Measurements from ENCODE around the gene B3GNT7. TPM values are rescaled to one million over a fixed set of nuclear protein-coding genes. Genes with fewer than 3 reads are reported as not detected.

Gene B3GNT7
- total RNA-seq, 1 experiment from 2014 or later = 83.3 TPM

DNA sequence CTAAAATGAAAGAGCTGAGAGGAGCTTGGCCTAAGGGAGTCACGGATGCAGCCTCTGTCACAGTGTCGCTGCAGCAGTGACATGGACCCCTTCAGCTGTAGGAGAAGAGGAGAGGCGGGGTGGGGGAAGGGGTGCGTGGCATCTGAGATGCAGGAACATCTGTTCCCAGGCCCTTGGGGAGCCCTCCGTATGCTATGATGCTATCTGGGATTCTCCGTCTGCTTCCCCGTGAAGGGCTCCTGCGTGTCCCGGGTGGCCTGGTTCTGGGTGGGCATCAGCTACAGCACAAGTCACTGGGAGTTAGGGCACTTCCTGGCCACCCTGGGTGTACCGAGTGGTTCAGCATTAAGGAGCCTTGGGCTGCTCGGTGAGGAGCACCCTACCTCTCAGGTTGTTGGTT lies 35.6 kb upstream of the B3GNT7 start:
- ATAC-seq (no peak; the same call in 1 of the 2 replicates), DNase-seq (ENCODE audit: low read depth, low spot score) (no peak)
- intact Hi-C loops (cut with micrococcal nuclease; ENCODE audit: unreplicated experiment) = loop anchor here (5.0 kb wide), 1 partner anchor 37 kb away; the partner anchor contains the start of gene B3GNT7
- in situ Hi-C loops (cut with HindIII; ENCODE audit: low pct_unique_long_range_greater_than_20kb, low sequenced_read_pairs) = no loop called here
- H3K4me1 ChIP-seq (ENCODE audit: control insufficient read depth, insufficient read depth, low read length) = peaks cover 58% of the 10 kb centered on the region
- H3K27me3 ChIP-seq (ENCODE audit: control insufficient read depth, insufficient read depth, low read length) = no peaks in the 10 kb centered on the region
- no peak overlapping the region for H3K4me3 ChIP-seq (ENCODE audit: low read depth in 2 of 2, low read length in 2 of 2)
- no peaks in the 10 kb centered on the region for H3K9me3 ChIP-seq (ENCODE audit: control insufficient read depth, insufficient read depth, low read depth, low read length)
- H3K36me3 ChIP-seq (ENCODE audit: control insufficient read depth, insufficient read depth, low read length) = no peaks in the 10 kb centered on the region
- CTCF ChIA-PET = interaction anchor here (0.6 to 1.6 kb wide), 2 partner anchors 34 to 53 kb away, joined by 4 read pairs; no protein-coding TSS in a partner anchor
- TF ChIP-seq, protein P1, sequence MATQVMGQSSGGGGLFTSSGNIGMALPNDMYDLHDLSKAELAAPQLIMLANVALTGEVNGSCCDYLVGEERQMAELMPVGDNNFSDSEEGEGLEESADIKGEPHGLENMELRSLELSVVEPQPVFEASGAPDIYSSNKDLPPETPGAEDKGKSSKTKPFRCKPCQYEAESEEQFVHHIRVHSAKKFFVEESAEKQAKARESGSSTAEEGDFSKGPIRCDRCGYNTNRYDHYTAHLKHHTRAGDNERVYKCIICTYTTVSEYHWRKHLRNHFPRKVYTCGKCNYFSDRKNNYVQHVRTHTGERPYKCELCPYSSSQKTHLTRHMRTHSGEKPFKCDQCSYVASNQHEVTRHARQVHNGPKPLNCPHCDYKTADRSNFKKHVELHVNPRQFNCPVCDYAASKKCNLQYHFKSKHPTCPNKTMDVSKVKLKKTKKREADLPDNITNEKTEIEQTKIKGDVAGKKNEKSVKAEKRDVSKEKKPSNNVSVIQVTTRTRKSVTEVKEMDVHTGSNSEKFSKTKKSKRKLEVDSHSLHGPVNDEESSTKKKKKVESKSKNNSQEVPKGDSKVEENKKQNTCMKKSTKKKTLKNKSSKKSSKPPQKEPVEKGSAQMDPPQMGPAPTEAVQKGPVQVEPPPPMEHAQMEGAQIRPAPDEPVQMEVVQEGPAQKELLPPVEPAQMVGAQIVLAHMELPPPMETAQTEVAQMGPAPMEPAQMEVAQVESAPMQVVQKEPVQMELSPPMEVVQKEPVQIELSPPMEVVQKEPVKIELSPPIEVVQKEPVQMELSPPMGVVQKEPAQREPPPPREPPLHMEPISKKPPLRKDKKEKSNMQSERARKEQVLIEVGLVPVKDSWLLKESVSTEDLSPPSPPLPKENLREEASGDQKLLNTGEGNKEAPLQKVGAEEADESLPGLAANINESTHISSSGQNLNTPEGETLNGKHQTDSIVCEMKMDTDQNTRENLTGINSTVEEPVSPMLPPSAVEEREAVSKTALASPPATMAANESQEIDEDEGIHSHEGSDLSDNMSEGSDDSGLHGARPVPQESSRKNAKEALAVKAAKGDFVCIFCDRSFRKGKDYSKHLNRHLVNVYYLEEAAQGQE (IDR thresholded peaks at IDR 0.05; ENCODE audit: insufficient read depth in 1 of 2, low read depth in 2 of 2, low read length in 1 of 2) = no peak
- TF ChIP-seq, protein P2, sequence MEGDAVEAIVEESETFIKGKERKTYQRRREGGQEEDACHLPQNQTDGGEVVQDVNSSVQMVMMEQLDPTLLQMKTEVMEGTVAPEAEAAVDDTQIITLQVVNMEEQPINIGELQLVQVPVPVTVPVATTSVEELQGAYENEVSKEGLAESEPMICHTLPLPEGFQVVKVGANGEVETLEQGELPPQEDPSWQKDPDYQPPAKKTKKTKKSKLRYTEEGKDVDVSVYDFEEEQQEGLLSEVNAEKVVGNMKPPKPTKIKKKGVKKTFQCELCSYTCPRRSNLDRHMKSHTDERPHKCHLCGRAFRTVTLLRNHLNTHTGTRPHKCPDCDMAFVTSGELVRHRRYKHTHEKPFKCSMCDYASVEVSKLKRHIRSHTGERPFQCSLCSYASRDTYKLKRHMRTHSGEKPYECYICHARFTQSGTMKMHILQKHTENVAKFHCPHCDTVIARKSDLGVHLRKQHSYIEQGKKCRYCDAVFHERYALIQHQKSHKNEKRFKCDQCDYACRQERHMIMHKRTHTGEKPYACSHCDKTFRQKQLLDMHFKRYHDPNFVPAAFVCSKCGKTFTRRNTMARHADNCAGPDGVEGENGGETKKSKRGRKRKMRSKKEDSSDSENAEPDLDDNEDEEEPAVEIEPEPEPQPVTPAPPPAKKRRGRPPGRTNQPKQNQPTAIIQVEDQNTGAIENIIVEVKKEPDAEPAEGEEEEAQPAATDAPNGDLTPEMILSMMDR (IDR thresholded peaks at IDR 0.05) = no peak
- TF ChIP-seq POLR2AphosphoS5 (IDR thresholded peaks at IDR 0.05; ENCODE audit: low read depth, low read length) (no peak), SIN3A (IDR thresholded peaks at IDR 0.05; ENCODE audit: borderline replicate concordance, insufficient read depth, low read depth, low read length) (no peak), TCF7L2 (IDR thresholded peaks at IDR 0.05; ENCODE audit: low read depth, low read length) (no peak)
- peak overlapping the region; percentile 80 for H3K27ac ChIP-seq (ENCODE audit: low read length)
- no TSS peak for BruUV-seq (replicated peaks)
- POLR2A ChIA-PET = interaction anchor here (0.7 kb wide), 1 partner anchor 355 kb away, joined by 3 read pairs; no protein-coding TSS in a partner anchor

DNA sequence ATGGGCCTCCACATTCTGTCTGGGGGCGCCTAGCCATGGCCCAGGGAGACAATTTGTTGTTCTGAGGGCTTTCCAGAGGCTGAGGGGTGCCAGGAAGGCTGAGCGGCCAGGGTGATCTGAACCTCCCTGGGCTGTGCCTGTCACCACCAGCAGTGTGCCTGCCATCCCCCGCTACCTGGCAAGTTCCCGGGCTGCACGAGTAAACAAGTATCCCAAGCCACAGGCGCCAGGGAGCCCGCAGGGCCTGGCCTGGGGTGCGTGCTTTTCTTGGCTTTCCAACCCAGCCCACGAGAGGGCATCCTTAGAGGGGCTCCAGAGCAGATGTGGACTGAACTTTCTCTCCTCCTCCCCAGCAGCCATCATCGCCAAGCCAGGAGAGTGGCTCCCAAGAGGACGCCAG lies 35.1 kb upstream of the B3GNT7 start:
- intact Hi-C loops (cut with micrococcal nuclease; ENCODE audit: unreplicated experiment) = loop anchor here (5.0 kb wide), 1 partner anchor 37 kb away; the partner anchor contains the start of gene B3GNT7
- H3K4me1 ChIP-seq (ENCODE audit: control insufficient read depth, insufficient read depth, low read length) = peaks cover 59% of the 10 kb centered on the region
- no TSS peak for BruUV-seq (replicated peaks)
- no peak overlapping the region for H3K4me3 ChIP-seq (ENCODE audit: low read depth in 2 of 2, low read length in 2 of 2)
- DNase-seq (ENCODE audit: low read depth, low spot score) (no peak), ATAC-seq (peak; percentile 52)
- no peaks in the 10 kb centered on the region for H3K36me3 ChIP-seq (ENCODE audit: control insufficient read depth, insufficient read depth, low read length)
- H3K27ac ChIP-seq (ENCODE audit: low read length) = peak overlapping the region; percentile 80
- H3K27me3 ChIP-seq (ENCODE audit: control insufficient read depth, insufficient read depth, low read length) = no peaks in the 10 kb centered on the region
- ChIA-PET POLR2A (no interaction called here), CTCF (interaction anchor here (0.6 kb wide), 1 partner anchor 53 kb away, joined by 4 read pairs; no protein-coding TSS in a partner anchor)
- in situ Hi-C loops (cut with HindIII; ENCODE audit: low pct_unique_long_range_greater_than_20kb, low sequenced_read_pairs) = no loop called here
- TF ChIP-seq POLR2AphosphoS5 (IDR thresholded peaks at IDR 0.05; ENCODE audit: low read depth, low read length) (peak; percentile 24; the same call in 1 of the 2 replicates), SIN3A (IDR thresholded peaks at IDR 0.05; ENCODE audit: borderline replicate concordance, insufficient read depth, low read depth, low read length) (no peak), TCF7L2 (IDR thresholded peaks at IDR 0.05; ENCODE audit: low read depth, low read length) (no peak)
- TF ChIP-seq, protein P2 (IDR thresholded peaks at IDR 0.05) = no peak; the same call in 1 of the 2 replicates
- TF ChIP-seq, protein P1 (IDR thresholded peaks at IDR 0.05; ENCODE audit: insufficient read depth in 1 of 2, low read depth in 2 of 2, low read length in 1 of 2) = no peak
- H3K9me3 ChIP-seq (ENCODE audit: control insufficient read depth, insufficient read depth, low read depth, low read length) = no peaks in the 10 kb centered on the region

All from Panc1 (cell line).